CD4-positive, CD25-positive, alpha-beta regulatory T cell (primary cell): ENCODE measurements around the gene HES4. TPM values are rescaled to one million over a fixed set of nuclear protein-coding genes. Genes with fewer than 3 reads are reported as not detected.

Source experiments
- polyA plus RNA-seq, 4 donors: library from polyadenylated mRNA; unstranded; fragments of 300-500 nt; fragmentation: Illumina TruSeq; gene quantifications; one replicate each; pipeline ENCODE4 v1.2.3, GENCODE V29; 2021
- total RNA-seq: library from RNA; stranded (reverse); gene quantifications from one replicate; pipeline ENCODE4 v1.2.3, GENCODE V29; 2022

The HES4 gene
- total and polyA plus RNA-seq, 5 donors from 2014 or later: 0.21 to 25.9 (median 1.2) TPM; not detected in 1

Other genes starting within 250 kb of the HES4 start
- not detected for gene SAMD11, start 76.2 kb downstream of the HES4 start, total RNA-seq
- under 1 TPM in 2 of 4 donors, not detected in 2; 0.14 to 0.31 TPM for gene SAMD11, start 76.2 kb downstream of the HES4 start, polyA plus RNA-seq
- gene NOC2L, start 40.8 kb downstream of the HES4 start, total RNA-seq: 54.0 TPM
- gene NOC2L, start 40.8 kb downstream of the HES4 start, polyA plus RNA-seq: 10 to 100 TPM; 36.8 to 56.6 (median 53.5) TPM
- gene KLHL17, start 39.5 kb downstream of the HES4 start, total RNA-seq: 28.4 TPM
- 1 to 10 TPM; 1.5 to 1.6 (median 1.6) TPM for gene KLHL17, start 39.5 kb downstream of the HES4 start, polyA plus RNA-seq
- gene PLEKHN1, start 33.6 kb downstream of the HES4 start, total RNA-seq: 2.5 TPM
- gene PLEKHN1, start 33.6 kb downstream of the HES4 start, polyA plus RNA-seq: under 1 TPM in 2 of 4 donors, not detected in 2; 0.39 to 0.61 TPM
- not detected for gene PERM1, start 18.0 kb downstream of the HES4 start, total RNA-seq
- not detected for gene PERM1, start 18.0 kb downstream of the HES4 start, polyA plus RNA-seq
- gene ISG15, start 13.4 kb upstream of the HES4 start, total RNA-seq: 76.7 TPM
- gene ISG15, start 13.4 kb upstream of the HES4 start, polyA plus RNA-seq: 100 to 1,000 TPM; 174 to 489 (median 295) TPM
- gene AGRN, start 20.0 kb upstream of the HES4 start, total RNA-seq: 4.2 TPM
- gene AGRN, start 20.0 kb upstream of the HES4 start, polyA plus RNA-seq: under 1 TPM in 3 of 4 donors, not detected in 1; 0.06 to 0.38 (median 0.21) TPM
- not detected for gene RNF223, start 74.2 kb upstream of the HES4 start, total RNA-seq
- gene RNF223, start 74.2 kb upstream of the HES4 start, polyA plus RNA-seq: not detected
- 20.0 TPM for gene C1orf159, start 116.0 kb upstream of the HES4 start, total RNA-seq
- gene C1orf159, start 116.0 kb upstream of the HES4 start, polyA plus RNA-seq: 1 to 10 TPM; 3.0 to 6.3 (median 4.7) TPM
- not detected for gene TTLL10, start 173.8 kb upstream of the HES4 start, total RNA-seq
- not detected for gene TTLL10, start 173.8 kb upstream of the HES4 start, polyA plus RNA-seq
- 47.8 TPM for gene TNFRSF18, start 206.5 kb upstream of the HES4 start, total RNA-seq
- gene TNFRSF18, start 206.5 kb upstream of the HES4 start, polyA plus RNA-seq: 10 to 100 TPM; 17.4 to 54.5 (median 25.2) TPM
- gene TNFRSF4, start 214.1 kb upstream of the HES4 start, total RNA-seq: 65.8 TPM
- gene TNFRSF4, start 214.1 kb upstream of the HES4 start, polyA plus RNA-seq: 10 to 100 TPM; 19.0 to 50.2 (median 32.2) TPM
- 165 TPM for gene SDF4, start 231.9 kb upstream of the HES4 start, total RNA-seq
- 100 to 1,000 TPM in 2 of 4 donors, 10 to 100 TPM in 2; 70.3 to 113 (median 91.6) TPM for gene SDF4, start 231.9 kb upstream of the HES4 start, polyA plus RNA-seq
- 10.0 TPM for gene B3GALT6, start 232.1 kb upstream of the HES4 start, total RNA-seq
- gene B3GALT6, start 232.1 kb upstream of the HES4 start, polyA plus RNA-seq: 10 to 100 TPM in 1 of 4 donors, 1 to 10 TPM in 3; 4.0 to 11.5 (median 7.3) TPM
- 6.2 TPM for gene C1QTNF12, start 246.6 kb upstream of the HES4 start, total RNA-seq
- gene C1QTNF12, start 246.6 kb upstream of the HES4 start, polyA plus RNA-seq: under 1 TPM in 1 of 4 donors, not detected in 3; 0.39 TPM